ENCODE measurements around the gene CENATAC.
"Not testable (repeated sequence)": the region's sequence is repeated elsewhere in the genome, so short reads cannot be mapped to it uniquely, and the experiment has no call there.

The CENATAC gene

DNA sequence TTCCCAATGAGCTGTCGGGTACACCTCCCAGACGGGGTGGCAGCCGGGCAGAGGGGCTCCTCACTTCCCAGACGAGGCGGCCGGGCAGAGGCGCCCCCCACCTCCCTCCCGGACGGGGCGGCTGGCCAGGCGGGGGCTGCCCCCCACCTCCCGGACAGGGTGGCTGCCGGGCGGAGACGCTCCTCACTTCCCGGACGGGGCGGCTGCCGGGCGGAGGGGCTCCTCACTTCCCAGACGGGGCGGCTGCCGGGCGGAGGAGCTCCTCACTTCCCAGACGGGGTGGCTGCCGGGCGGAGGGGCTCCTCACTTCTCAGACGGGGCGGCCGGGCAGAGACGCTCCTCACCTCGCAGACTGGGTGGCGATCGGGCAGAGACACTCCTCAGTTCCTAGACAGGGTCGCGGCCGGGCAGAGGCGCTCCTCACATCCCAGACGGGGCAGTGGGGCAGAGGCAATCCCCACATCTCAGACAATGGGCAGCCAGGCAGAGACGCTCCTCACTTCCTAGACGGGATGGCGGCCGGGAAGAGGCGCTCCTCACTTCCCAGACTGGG, 6.4 kb upstream of the CENATAC start:
- DNase-seq: not testable (repeated sequence)

DNA sequence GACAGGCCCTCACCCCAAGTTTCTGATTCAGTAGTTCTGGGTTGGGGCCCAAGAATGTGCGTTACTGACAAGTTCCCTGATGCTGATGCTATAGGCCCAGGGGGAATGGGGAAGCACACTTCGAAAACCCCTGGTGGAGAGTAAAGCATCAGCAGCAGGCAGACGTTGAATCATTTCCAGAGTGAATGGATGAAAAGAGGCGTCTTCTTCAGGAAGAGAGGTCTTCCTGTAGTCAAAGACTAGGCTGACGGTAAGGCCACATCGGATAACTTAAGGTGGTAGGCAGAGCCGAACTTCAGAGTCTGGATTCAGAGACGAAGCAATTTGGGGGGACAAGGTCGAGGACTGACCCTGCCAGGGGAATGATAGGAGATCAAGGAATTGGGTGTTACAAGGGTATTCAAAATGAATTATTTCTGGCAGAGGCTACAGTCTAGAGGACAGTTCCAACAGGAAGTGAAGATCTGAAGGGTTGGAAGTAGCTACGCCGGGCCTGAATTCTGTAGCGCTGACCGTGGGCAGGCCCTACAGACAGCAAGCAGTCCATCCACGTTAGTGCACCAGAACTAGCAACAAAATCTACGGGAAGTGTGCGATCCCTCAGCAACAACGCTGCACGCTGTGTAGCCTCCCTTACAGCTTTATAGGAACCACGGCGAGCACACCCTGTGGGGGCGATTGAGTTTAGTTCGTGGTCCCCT, 862 bp upstream of the CENATAC start:
- DNase-seq: peak in 5 of 56 donors; percentile 26 to 54 (median 38)

- peak in 3 of 56 donors; percentile 34 to 50 (median 42) for DNase-seq
Measured at GRCh38 chr11:118998388-118998717, 415 bp downstream of the CENATAC start.

GRCh38 chr11:118998822-118999221, 884 bp downstream of the CENATAC start:
- no peak for DNase-seq

- DNase-seq: no peak
Measured at GRCh38 chr11:119000906-119001305, 3.0 kb downstream of the CENATAC start.

DNA sequence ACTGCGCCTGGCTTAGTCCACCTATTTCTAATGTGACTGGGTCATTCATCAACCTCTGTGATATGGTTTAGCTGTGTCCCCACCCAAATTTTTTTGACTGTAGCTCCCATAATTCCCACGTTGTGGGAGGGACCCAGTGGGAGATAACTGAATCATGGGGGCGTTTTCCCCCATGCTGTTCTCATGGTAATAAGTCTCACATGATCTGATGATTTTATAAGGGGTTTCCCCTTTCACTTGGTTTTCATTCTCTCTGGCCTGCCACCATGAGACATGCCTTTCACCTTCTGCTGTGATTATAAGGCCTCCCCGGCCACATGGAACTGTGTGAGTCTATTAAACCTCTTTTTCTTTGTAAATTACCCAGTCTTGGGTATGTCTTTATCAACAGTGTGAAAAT, 8.7 kb downstream of the CENATAC start:
- DNase-seq: no peak

DNA sequence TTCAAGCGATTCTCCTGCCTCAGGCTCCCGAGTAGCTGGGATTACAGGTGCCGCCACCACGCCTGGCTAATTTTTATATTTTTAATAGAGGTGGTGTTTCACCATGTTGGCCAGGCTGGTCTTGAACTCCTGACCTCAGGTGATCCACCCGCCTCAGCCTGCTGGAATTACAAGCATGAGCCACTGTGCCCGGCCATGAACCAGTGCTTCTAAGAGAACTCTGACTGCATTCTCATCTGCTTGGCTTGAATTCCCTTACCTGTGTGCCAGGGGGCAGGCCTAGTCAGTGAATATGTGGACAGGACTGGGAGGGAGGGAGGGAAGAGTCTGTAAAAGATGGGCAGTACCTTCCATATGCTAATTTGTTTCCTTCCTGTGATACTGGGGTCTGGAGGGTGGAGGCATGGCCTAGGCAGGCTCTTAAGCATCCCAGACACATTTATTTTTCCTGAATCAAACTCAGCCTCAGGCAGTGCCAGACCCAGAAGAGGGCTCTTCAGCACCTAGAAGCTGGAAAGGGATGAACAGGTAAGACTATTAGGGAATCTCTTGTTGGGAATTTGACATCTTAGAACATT, 13.6 kb downstream of the CENATAC start:
- DNase-seq: no peak

DNA sequence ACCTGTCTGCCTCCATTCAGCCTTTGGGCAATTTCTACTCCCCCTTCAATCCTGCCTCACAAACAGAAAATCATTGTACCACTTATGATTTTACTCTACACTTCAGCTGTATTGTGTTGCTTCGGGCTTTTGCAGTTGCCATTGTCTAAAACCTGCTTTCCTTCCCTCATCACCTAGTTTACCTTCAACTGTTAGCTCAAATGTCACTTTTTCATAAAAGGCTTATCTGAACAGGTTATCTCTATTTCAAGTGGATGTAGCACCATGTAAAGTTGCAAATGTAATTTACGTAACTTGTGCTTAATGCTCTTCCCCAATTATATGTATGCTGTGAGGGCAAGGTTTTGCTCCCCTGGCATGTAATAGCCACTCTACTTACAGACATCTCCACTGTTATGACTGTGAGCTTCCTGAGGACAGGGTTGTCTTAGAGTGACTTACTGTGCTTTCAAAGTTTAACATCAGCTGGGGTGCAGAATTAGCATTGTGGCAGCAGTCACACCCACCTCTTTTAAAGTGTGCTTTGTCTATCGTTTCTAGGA, 14.8 kb downstream of the CENATAC start:
- DNase-seq: no peak

DNA sequence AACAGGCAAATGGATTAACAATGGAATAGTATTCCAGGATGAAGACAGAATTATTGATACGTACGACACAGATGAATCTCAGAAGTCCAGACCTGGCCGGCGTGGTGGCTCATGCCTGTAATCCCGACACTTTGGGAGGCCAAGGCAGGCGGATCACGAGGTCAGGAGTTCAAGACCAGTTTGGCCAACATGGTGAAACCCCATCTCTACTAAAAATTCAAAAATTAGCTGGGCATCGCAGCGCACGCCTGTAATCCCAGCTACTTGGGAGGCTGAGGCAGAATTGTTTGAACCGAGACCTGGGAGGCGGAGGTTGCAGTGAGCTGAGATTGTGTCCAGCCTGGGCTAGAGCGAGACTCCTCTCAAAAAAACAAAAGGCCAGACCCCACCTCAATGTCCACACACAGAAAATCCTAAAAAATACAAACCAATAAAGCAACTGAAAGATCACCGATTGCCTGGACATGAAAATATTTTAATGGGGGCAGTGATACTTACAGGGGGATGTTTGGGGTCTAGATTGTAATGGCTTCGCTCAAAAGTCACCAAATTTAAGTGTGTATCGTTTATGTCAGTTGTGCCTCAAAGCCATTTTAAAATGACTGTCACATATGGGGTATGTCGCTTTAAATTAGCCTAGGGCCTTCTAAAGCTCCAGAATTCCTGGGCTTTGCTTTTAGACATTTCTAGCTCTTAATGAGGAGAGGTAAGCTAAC, 16.4 kb downstream of the CENATAC start:
- DNase-seq: no peak

GRCh38 chr11:119015054-119015611, 17.2 kb downstream of the CENATAC start:
- DNase-seq: no peak

GRCh38 chr11:119016216-119017009, 18.5 kb downstream of the CENATAC start:
- no peak for DNase-seq

DNA sequence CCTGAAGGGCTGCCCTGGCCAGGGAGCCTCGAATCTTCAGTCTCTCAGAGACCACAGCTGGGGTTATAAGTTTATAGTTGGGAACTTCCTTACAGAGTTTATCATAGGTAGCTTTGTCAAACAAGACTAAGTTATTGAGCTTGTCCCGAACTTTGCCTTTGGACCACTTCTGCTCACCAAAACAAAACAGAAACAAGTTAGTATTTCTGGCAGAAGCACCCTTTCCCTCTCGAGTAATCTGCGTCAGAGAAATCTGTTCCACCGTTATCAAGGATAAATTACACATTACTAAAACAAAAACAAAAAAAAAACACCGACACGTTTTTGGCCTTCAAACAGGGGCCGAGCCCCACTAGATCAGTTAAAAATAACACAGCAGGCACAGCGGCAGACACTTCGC, 19.4 kb downstream of the CENATAC start:
- not testable (repeated sequence) for DNase-seq

GRCh38 chr11:119018074-119018938, 20.4 kb downstream of the CENATAC start, which contains the start of the genes RPS25 and TRAPPC4:
TSS of gene RPS25 (minus strand) at chr11:119018343. CDS start at chr11:119018284, 59 bp downstream.
TSS of gene TRAPPC4 (plus strand) at chr11:119018766. CDS start at chr11:119018796, 30 bp downstream.
- peak; percentile 88 to 100 (median 97) for DNase-seq

DNA sequence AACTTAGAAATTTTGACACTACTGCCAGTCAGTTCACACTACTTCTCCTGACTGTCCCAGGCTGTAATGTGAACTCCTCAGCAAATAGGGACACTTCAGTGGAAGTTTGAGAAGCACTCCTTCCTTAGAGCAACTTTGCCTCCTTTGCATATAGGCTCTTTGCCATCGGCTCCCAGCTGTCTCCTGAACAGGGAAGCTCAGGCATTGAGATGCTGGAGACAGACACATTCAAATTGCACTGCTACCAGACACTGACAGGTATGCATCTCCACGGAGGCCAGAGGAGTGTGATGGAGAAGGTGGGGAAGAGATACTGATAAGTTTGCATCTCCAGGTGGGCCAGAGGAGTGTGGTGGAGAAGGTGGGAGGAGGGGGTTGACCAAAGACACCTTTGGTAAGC, 22.1 kb downstream of the CENATAC start:
- DNase-seq: no peak

DNA sequence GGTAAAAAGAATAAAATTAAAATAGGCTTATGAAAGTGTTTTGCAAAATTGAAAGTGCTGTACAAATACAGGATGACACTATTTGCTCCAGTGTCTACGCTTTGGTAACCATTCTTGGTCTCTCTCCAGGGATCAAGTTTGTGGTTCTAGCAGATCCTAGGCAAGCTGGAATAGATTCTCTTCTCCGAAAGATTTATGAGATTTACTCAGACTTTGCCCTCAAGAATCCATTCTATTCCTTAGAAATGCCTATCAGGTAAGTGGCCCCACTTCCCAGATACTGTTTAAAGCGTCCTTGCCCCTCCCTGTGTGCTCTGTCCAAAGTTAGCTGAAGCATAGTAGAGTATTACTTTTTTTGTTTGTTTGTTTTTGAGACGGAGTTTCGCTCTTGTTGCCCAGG, 23.7 kb downstream of the CENATAC start:
- no peak for DNase-seq

DNA sequence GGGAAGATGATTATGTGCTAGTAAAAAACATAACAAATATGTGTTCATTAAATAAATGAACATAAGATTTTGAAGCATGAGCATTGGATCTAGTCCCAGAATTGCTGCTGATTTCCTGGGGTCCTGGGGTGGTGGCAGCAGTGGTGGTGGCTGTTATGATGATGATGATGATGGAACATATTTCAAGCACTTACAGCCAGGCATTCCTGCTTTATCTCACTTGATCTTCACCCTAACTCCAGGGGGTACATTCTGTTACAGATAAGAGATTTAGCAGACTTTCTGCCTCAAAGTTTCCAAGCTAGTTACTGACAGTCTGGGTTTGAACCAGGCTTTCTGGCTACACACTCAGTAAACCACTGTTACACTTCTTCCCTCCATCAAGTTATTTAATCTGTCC, 25.8 kb downstream of the CENATAC start:
- DNase-seq: no peak

DNA sequence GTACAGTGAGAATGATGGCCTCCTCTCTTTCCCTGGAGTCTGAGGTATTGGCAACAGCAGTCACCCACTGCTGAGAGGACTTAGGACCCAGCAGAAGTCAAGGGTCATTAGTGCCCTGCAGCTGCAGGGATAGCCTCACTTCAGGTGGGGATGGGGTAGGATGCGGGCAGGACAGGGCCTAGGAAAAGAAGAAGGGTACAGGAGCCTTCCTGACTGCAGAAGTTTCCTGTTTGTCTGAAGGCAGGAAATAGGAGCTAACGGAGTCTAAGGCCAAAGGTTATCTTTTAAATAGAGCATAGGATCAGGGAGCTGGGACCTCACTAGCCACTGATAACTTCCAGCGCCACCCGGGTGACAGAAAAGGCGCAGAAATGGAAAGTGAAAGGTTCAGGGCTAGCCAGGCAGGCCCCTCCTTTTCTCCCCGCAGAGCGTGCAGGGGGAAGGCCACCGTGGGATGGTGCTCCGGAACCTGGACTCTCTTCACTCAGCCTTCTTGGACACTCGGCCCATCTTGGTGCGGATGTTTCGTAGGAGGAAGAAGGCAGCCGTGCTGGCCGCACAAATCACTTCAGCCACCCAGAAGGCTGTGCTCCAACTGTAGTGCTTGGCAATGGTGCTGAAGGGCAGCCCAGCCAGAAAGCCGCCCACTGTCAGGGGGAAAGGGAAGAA, 26.6 kb downstream of the CENATAC start:
- no peak for DNase-seq

GRCh38 chr11:119025099-119025473, 27.1 kb downstream of the CENATAC start:
- DNase-seq: no peak

DNA sequence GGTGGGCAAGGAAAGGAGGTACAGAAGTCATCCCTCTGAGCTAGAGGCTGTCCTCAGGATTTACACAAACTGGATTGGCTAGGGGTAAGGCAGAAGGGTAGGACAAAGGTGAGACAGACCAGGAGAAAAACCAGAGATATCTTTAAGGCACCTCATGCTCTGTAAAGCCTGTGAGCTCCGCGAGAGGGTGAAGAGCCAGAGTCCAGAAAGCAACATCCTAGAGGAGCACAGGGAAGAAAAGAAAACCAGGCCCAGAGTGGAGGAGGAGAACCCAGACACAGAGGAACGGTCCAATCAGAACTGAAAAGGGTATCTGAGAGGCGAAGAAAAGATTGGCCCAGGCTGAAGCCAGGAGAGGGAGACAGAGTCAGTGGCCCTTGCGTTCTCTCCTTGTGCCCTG, 27.6 kb downstream of the CENATAC start:
- no peak for DNase-seq

Measured in amygdala (tissue), 56 donors.